SK-N-SH treated with all-trans-retinoic acid at 6 μM for 48 hours (cell line): ENCODE data around the gene FBXO33.

Experiments used
- ATAC-seq: fragments of 200-7000 bp; cut with Tn5 transposase; 3 replicates; pipeline ENCODE4 v1.9.1; 2020; ENCODE audit warnings: mild to moderate bottlenecking, moderate library complexity
- ARNTL ChIP-seq: fragments of 450-650 bp; formaldehyde crosslinking; IDR thresholded peaks from 2 replicates; pipeline ENCODE4 v1.5.0; 2020; ENCODE audit warnings: low read depth, mild to moderate bottlenecking, moderate library complexity, borderline replicate concordance
- CREB5 ChIP-seq: fragments of 250-450 bp; sonication (Bioruptor Pico); IDR thresholded peaks from 2 replicates; pipeline ENCODE4 v1.5.1; 2020; ENCODE audit warnings: low read depth, mild to moderate bottlenecking, moderate library complexity
- CSDC2 ChIP-seq: fragments of 250-450 bp; sonication (Bioruptor Pico); IDR thresholded peaks from 2 replicates; pipeline ENCODE4 v1.5.0; 2020; ENCODE audit warnings: mild to moderate bottlenecking, moderate library complexity
- CSRNP3 ChIP-seq: fragments of 250-450 bp; sonication (Bioruptor Pico); IDR thresholded peaks from 2 replicates; pipeline ENCODE4 v1.5.1; 2021; ENCODE audit warnings: mild to moderate bottlenecking, moderate library complexity
- ESRRG ChIP-seq: fragments of 250-450 bp; sonication (Bioruptor Pico); IDR thresholded peaks from 2 replicates; pipeline ENCODE4 v1.6.1; 2021; ENCODE audit warnings: mild to moderate bottlenecking
- GLIS3 ChIP-seq: fragments of 250-450 bp; sonication (Bioruptor Pico); IDR thresholded peaks from 2 replicates; pipeline ENCODE4 v1.5.0; 2020; ENCODE audit warnings: mild to moderate bottlenecking, moderate library complexity
- ISL1 ChIP-seq: fragments of 250-450 bp; sonication (Bioruptor Pico); IDR thresholded peaks from 2 replicates; pipeline ENCODE4 v2.1.2; 2022; ENCODE audit warnings: mild to moderate bottlenecking, moderate library complexity
- OSR1 ChIP-seq: fragments of 250-450 bp; sonication (Bioruptor Pico); IDR thresholded peaks from 2 replicates; pipeline ENCODE4 v1.8.0; 2022; ENCODE audit warnings: moderate library complexity, mild to moderate bottlenecking, inconsistent platforms
- POU6F1 ChIP-seq: fragments of 250-450 bp; sonication (Bioruptor Pico); IDR thresholded peaks from 2 replicates; pipeline ENCODE4 v1.8.0; 2021; ENCODE audit warnings: low read depth, mild to moderate bottlenecking, moderate library complexity, borderline replicate concordance
- PPARA ChIP-seq: fragments of 250-450 bp; sonication (Bioruptor Pico); IDR thresholded peaks from 2 replicates; pipeline ENCODE4 v1.5.0; 2020; ENCODE audit warnings: mild to moderate bottlenecking, borderline replicate concordance
- RARB ChIP-seq: fragments of 250-450 bp; sonication (Bioruptor Pico); IDR thresholded peaks from 2 replicates; pipeline ENCODE4 v1.8.0; 2021; ENCODE audit warnings: mild to moderate bottlenecking, moderate library complexity
- SNAI2 ChIP-seq: fragments of 250-450 bp; sonication (Bioruptor Pico); IDR thresholded peaks from 2 replicates; pipeline ENCODE4 v1.5.0; 2020; ENCODE audit warnings: mild to moderate bottlenecking, moderate library complexity
- TCF4 ChIP-seq: fragments of 250-450 bp; sonication (Bioruptor Pico); IDR thresholded peaks from 2 replicates; pipeline ENCODE4 v1.8.0; 2021; ENCODE audit warnings: mild to moderate bottlenecking, moderate library complexity, borderline replicate concordance
- TOX ChIP-seq: fragments of 250-450 bp; sonication (Bioruptor Pico); IDR thresholded peaks from 2 replicates; pipeline ENCODE4 v1.8.0; 2021; ENCODE audit warnings: mild to moderate bottlenecking, moderate library complexity, borderline replicate concordance
- ZC3H10 ChIP-seq: fragments of 250-450 bp; sonication (Bioruptor Pico); IDR thresholded peaks from 2 replicates; pipeline ENCODE4 v1.5.1; 2021; ENCODE audit warnings: mild to moderate bottlenecking, moderate library complexity
- ZFP3 ChIP-seq: fragments of 250-450 bp; sonication (Bioruptor Pico); IDR thresholded peaks from 2 replicates; pipeline ENCODE4 v1.5.0; 2020; ENCODE audit warnings: mild to moderate bottlenecking, moderate library complexity
- ZFP30 ChIP-seq: fragments of 450-650 bp; formaldehyde crosslinking; IDR thresholded peaks from 2 replicates; pipeline ENCODE4 v1.5.0; 2022; ENCODE audit warnings: mild to moderate bottlenecking, moderate library complexity
- ZNF8 ChIP-seq: fragments of 450-650 bp; formaldehyde crosslinking; IDR thresholded peaks from 2 replicates; pipeline ENCODE4 v1.5.0; 2020; ENCODE audit warnings: mild to moderate bottlenecking, moderate library complexity
- TF ChIP-seq, protein P1 (sequence below): fragments of 250-450 bp; sonication (Bioruptor Pico); IDR thresholded peaks from 2 replicates; pipeline ENCODE4 v1.5.0; 2020; ENCODE audit warnings: mild to moderate bottlenecking, moderate library complexity
- TF ChIP-seq, protein P2 (sequence below): fragments of 250-450 bp; sonication (Bioruptor Pico); IDR thresholded peaks from 2 replicates; pipeline ENCODE4 v1.8.0; 2020; ENCODE audit warnings: mild to moderate bottlenecking, moderate library complexity, borderline replicate concordance

The FBXO33 gene

GRCh38 chr14:39459795-39460478, 27.7 kb upstream of the FBXO33 start:
- no peak for ATAC-seq
- TF ChIP-seq, protein P1, sequence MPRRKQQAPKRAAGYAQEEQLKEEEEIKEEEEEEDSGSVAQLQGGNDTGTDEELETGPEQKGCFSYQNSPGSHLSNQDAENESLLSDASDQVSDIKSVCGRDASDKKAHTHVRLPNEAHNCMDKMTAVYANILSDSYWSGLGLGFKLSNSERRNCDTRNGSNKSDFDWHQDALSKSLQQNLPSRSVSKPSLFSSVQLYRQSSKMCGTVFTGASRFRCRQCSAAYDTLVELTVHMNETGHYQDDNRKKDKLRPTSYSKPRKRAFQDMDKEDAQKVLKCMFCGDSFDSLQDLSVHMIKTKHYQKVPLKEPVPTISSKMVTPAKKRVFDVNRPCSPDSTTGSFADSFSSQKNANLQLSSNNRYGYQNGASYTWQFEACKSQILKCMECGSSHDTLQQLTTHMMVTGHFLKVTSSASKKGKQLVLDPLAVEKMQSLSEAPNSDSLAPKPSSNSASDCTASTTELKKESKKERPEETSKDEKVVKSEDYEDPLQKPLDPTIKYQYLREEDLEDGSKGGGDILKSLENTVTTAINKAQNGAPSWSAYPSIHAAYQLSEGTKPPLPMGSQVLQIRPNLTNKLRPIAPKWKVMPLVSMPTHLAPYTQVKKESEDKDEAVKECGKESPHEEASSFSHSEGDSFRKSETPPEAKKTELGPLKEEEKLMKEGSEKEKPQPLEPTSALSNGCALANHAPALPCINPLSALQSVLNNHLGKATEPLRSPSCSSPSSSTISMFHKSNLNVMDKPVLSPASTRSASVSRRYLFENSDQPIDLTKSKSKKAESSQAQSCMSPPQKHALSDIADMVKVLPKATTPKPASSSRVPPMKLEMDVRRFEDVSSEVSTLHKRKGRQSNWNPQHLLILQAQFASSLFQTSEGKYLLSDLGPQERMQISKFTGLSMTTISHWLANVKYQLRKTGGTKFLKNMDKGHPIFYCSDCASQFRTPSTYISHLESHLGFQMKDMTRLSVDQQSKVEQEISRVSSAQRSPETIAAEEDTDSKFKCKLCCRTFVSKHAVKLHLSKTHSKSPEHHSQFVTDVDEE (CRISPR knock-in tag), result no peak
- TF ChIP-seq ZC3H10 (CRISPR knock-in tag) (no peak), CREB5 (no peak), CSDC2 (no peak), GLIS3 (CRISPR knock-in tag) (no peak), ARNTL (no peak), ZFP3 (CRISPR knock-in tag) (no peak), TOX (CRISPR knock-in tag) (no peak), ZNF8 (CRISPR knock-in tag) (no peak), SNAI2 (CRISPR knock-in tag) (no peak), OSR1 (no peak), ESRRG (CRISPR knock-in tag) (no peak), ISL1 (CRISPR knock-in tag) (no peak), ZFP30 (CRISPR knock-in tag) (no peak), POU6F1 (CRISPR knock-in tag) (no peak)
- TF ChIP-seq, protein P2, sequence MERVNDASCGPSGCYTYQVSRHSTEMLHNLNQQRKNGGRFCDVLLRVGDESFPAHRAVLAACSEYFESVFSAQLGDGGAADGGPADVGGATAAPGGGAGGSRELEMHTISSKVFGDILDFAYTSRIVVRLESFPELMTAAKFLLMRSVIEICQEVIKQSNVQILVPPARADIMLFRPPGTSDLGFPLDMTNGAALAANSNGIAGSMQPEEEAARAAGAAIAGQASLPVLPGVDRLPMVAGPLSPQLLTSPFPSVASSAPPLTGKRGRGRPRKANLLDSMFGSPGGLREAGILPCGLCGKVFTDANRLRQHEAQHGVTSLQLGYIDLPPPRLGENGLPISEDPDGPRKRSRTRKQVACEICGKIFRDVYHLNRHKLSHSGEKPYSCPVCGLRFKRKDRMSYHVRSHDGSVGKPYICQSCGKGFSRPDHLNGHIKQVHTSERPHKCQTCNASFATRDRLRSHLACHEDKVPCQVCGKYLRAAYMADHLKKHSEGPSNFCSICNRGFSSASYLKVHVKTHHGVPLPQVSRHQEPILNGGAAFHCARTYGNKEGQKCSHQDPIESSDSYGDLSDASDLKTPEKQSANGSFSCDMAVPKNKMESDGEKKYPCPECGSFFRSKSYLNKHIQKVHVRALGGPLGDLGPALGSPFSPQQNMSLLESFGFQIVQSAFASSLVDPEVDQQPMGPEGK (CRISPR knock-in tag), result no peak

DNA sequence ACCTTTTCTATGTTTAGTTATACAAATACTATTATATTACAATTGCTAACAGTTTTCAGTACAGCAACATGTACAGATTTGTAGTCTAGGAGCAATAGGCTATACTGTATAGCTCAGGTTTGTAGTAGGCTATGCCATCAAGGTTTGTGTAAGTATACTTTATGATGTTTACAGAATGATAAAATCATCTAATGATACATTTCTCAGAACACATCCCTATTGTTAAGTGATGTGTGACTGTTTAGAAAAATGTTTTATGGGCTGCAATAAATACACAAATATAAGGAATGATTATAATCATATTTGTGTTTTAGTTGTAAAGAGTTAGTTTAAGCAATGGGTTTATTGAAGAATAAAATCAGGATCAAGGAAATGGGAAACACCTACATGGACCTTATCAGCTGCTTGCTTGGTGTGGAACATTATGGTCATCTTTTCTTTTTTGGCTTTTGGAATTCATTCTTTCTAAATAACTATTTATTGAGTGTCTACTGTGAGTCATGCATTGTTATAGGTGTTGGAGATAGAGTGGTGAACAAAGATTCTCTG, 24.5 kb upstream of the FBXO33 start:
- no peak for ATAC-seq

More for the DNA sequence above, 24.5 kb upstream of the FBXO33 start:
- TF ChIP-seq ZNF8 (CRISPR knock-in tag) (no peak), CSRNP3 (CRISPR knock-in tag) (no peak), CREB5 (no peak), CSDC2 (no peak), TOX (CRISPR knock-in tag) (no peak), POU6F1 (CRISPR knock-in tag) (no peak), OSR1 (no peak), PPARA (CRISPR knock-in tag) (no peak), ZFP3 (CRISPR knock-in tag) (no peak), TCF4 (CRISPR knock-in tag) (no peak), ZC3H10 (CRISPR knock-in tag) (no peak), RARB (no peak)
- TF ChIP-seq, protein P2 (CRISPR knock-in tag), result no peak
